GM18858 (cell line): ENCODE measurements around the gene TLCD2.
"Not testable (repeated sequence)": the region's sequence is repeated elsewhere in the genome, so short reads cannot be mapped to it uniquely, and the experiment has no call there.

ENCODE experiments used
- ATAC-seq: cut with Tn5 transposase; IDR thresholded peaks from one replicate; pipeline ENCODE4 v1.9.1; 2021; ENCODE audit not compliant: unreplicated experiment

The TLCD2 gene

GRCh38 chr17:1695365-1695764 is 14.8 kb downstream of the TLCD2 start:
- no peak for ATAC-seq

- no peak for ATAC-seq
Measured at GRCh38 chr17:1693339-1693738, 16.8 kb downstream of the TLCD2 start.

GRCh38 chr17:1690544-1691221 is 19.5 kb downstream of the TLCD2 start:
- no peak for ATAC-seq

- ATAC-seq, result not testable (repeated sequence)
Measured at GRCh38 chr17:1688405-1688804, 21.8 kb downstream of the TLCD2 start.

GRCh38 chr17:1686086-1686485 is 24.1 kb downstream of the TLCD2 start:
- ATAC-seq, result no peak

- ATAC-seq, result peak; percentile 89
Measured at GRCh38 chr17:1684378-1685189, 25.6 kb downstream of the TLCD2 start, which contains the start of gene PRPF8. TSS of gene PRPF8 (minus strand) at chr17:1684867. CDS start at chr17:1684571, 296 bp downstream.

GRCh38 chr17:1683459-1683858 is 26.7 kb downstream of the TLCD2 start:
- ATAC-seq, result no peak

- no peak for ATAC-seq
Measured at GRCh38 chr17:1676401-1676800, 33.8 kb downstream of the TLCD2 start.

- no peak for ATAC-seq
Measured at GRCh38 chr17:1673041-1673785, 37.0 kb downstream of the TLCD2 start.

- ATAC-seq, result not testable (repeated sequence)
Measured at GRCh38 chr17:1663934-1664333, 46.2 kb downstream of the TLCD2 start.

- ATAC-seq, result no peak
Measured at GRCh38 chr17:1661045-1661444, 49.1 kb downstream of the TLCD2 start.

GRCh38 chr17:1658100-1658499 is 52.1 kb downstream of the TLCD2 start:
- no peak for ATAC-seq

GRCh38 chr17:1653735-1654134 is 56.4 kb downstream of the TLCD2 start:
- no peak for ATAC-seq

GRCh38 chr17:1652794-1653193 is 57.4 kb downstream of the TLCD2 start:
- ATAC-seq, result not testable (repeated sequence)
